GM18520 (cell line): ENCODE results near the gene TMEM248.
"Not testable (repeated sequence)": the region's sequence is repeated elsewhere in the genome, so short reads cannot be mapped to it uniquely, and the experiment has no call there.

Experiments
- ATAC-seq: cut with Tn5 transposase; IDR thresholded peaks from one replicate; pipeline ENCODE4 v1.9.1; 2021; ENCODE audit not compliant: unreplicated experiment

The TMEM248 gene, protein sequence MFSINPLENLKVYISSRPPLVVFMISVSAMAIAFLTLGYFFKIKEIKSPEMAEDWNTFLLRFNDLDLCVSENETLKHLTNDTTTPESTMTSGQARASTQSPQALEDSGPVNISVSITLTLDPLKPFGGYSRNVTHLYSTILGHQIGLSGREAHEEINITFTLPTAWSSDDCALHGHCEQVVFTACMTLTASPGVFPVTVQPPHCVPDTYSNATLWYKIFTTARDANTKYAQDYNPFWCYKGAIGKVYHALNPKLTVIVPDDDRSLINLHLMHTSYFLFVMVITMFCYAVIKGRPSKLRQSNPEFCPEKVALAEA

GRCh38 chr7:66920769-66921395 lies at the start of gene TMEM248:
Gene TMEM248 (plus strand): TSS chr7:66921225. CDS start chr7:66941866, 20,641 bp downstream.
- ATAC-seq = peak; percentile 82

- no peak for ATAC-seq
Observed at GRCh38 chr7:66873476-66873875, 47.5 kb upstream of the TMEM248 start.

GRCh38 chr7:66877577-66878300 lies 43.3 kb upstream of the TMEM248 start:
- ATAC-seq = peak; percentile 71

DNA sequence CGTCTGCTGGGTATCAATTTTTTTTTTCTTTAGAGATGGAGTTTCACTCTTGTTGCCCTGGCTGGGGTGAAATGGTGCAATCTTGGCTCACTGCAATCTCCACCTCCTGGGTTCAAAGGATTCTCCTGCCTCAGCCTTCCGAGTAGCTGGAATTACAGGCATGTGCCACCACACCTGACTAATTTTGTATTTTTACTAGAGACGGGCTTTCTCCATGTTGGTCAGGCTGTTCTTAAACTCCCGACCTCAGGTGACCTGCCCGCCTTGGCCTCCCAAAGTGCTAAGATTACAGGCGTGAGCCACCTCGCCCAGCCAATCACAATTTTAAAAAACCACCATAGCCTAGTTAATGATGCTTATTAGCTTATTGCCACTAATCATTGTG lies 42.7 kb upstream of the TMEM248 start:
- ATAC-seq = not testable (repeated sequence)

DNA sequence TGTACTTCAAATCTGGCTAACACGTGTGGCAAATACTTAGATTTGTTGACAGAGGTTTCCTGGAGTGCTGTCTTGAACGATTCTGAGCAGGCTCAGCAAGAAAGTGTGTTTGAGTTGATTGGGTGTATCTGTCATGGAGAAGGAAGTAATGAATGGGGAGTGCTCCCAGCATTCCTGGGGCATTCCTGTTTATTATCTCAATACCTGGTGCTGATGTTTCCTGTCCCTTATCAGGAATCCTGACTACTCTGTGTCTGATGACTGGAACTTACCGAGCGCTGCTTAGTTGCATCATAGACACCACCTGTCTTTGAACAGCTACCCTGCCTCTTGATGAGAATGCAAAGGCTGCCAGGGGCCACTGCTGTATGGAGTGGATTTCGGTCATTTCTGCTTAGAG lies 41.0 kb upstream of the TMEM248 start:
- no peak for ATAC-seq

DNA sequence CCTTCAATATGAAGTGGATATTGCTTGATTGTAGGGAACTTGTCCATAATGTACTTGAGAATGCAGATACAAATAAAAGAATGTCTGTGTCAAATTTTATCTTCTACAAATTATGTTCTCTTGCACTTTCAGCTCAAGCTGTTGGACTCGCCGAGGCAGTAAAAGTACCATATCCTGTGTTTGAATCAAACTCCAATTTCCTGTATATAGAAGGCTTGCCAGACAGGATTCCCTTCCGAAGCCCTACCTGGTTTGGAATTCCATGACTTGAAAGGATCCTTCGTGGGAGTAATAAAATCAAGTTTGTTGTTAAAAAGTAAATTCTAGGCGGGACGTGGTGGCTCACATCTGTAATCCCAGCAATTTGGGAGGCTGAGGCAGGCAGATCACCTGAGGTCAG lies 40.4 kb upstream of the TMEM248 start:
- not testable (repeated sequence) for ATAC-seq

DNA sequence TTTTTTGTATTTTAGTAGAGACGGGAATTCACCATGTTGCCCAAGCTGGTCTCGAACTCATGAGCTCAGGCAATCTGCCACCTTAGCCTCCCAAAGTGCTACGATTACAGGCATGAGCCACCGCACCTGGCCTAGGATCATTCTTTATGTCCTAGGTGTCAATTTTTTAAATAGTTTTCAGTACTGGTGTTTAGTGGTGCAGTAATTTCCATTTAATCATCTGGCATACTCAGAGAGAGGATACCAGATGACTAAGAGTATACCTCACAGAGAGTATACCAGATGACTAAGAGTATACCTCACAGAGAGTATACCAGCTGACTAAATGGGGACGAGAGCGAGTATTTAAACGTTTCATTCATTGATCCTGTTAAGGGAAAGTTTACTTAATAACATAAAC lies 37.3 kb upstream of the TMEM248 start:
- ATAC-seq = no peak

- not testable (repeated sequence) for ATAC-seq
Observed at GRCh38 chr7:66884556-66884955, 36.5 kb upstream of the TMEM248 start.

- peak; percentile 73 for ATAC-seq
Observed at GRCh38 chr7:66886152-66886551, 34.9 kb upstream of the TMEM248 start.

GRCh38 chr7:66888223-66888622 lies 32.8 kb upstream of the TMEM248 start:
- not testable (repeated sequence) for ATAC-seq

DNA sequence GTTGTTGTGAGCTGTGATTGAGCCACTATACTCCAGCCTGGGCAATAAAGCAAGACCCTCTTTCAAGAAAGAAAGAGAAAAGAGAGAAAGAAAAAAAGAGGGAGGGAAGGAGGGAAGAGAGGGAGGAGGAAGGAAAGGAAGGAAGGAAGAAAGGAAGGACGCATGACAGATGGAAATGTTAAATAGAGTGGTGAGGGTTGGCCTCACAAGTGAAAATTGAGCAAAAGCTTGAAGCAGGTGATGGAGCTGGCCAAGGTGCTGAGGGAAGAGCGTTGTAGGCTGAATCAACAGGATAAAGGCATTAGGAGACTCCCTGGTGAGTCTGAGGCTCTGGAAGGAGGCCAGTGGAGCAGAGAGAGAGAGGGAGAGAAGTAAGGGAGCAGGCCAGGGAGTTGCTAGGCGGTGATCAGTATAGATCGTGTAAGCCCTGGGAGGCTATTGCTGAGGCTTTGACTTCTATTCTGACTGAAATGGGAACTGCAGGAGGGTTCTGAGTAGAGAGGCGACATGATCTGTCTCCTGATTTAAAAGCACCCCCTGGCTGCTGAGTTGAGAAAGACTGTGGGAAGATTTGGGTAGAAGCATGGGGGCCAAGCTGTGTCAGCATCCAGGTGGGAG lies 26.5 kb upstream of the TMEM248 start:
- no peak for ATAC-seq

DNA sequence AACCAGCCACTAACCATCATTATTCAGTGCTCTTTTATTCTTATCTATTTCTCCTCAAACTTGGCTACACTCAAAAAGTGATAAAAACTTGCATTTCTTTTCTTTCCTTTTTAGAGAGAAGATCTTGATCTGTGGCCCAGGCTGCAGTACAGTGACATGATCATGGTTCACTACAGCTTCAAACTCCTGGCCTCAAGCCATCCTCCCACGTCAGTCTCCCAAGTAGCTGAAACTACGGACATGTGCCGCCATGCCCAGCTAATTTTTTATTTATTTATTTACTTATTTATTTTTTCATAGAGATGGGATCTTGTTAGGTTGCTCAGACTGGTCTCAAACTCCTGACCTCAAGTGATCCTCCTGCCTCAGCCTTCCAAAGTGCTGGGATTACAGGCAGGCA lies 24.6 kb upstream of the TMEM248 start:
- no peak for ATAC-seq

GRCh38 chr7:66899552-66900280 lies 21.3 kb upstream of the TMEM248 start:
- no peak for ATAC-seq

- no peak for ATAC-seq
Observed at GRCh38 chr7:66901941-66902843, 18.8 kb upstream of the TMEM248 start.

DNA sequence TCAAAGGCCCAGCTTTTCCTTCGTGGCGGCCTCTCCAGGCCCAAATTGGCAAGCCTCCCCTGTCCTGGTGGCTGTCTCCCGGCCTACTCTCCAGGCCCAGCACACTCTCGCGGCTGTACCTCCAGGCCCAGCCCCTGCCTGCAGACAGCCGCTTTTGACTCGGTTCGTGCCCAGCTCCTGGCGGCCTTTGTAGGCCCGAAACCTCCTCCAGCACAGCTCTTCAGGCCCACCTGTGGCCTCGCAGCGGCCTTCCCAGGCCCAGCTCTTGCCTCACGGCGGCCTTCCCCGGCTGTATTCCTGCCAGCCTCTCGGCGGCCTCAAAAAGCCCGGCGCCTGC lies 18.2 kb upstream of the TMEM248 start:
- ATAC-seq = no peak

- no peak for ATAC-seq
Observed at GRCh38 chr7:66903360-66904062, 17.5 kb upstream of the TMEM248 start.

DNA sequence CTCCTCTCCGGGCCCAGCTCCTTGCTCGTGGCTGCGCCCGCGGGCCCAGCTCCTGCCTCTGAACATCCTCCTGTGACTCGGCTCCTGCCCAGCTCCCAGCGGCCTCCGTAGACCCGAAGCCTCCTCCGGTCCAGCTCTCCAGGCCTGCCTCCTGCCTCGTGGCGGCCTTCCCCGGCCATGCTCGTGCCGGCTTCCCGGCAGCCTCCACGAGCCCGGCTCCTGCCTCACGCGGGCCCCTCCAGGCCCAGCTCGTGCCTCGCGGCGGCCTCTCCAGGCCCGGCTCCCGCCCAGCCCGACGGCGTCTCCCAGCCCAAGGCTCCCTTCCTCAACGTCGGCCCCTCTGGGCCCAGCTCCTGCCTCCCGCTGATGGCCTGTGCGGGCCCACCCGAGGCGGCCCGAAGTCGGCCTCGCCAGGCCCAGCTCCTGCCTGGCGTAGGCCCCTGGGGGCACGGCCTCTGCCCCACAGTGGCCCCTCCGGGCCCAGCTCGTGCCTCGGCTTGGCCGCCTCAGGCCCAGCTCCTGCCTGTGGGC lies 16.9 kb upstream of the TMEM248 start:
- no peak for ATAC-seq

DNA sequence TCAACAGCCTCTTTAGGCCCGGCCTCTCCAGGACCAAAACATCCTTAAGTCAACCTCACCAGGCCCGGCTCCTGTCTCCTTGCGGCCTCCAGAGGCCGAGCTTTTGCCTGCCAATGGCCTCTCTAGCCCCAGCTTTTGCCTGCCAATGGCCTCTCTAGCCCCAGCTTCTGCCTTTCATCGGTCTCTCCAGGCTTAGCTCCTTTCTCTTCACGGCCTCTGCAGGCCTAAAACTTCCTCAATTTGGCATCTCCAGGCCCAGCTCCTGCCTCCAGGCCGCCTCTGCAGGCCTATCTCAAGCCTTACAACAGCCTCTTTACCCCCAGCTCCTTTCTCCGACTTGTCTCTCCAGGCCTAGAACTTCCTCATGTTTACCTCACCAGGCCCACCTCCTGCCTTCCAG lies 15.7 kb upstream of the TMEM248 start:
- ATAC-seq = no peak

- ATAC-seq = no peak
Observed at GRCh38 chr7:66905689-66906088, 15.3 kb upstream of the TMEM248 start.
